Left colon (tissue), 2 donors: ENCODE results near the gene SEC11A. TPM values are rescaled to one million over a fixed set of nuclear protein-coding genes. Genes with fewer than 3 reads are reported as not detected.
"Not testable (repeated sequence)": the region's sequence is repeated elsewhere in the genome, so short reads cannot be mapped to it uniquely, and the experiment has no call there.

Source experiments
- ATAC-seq: fragments of 200-7000 bp; cut with Tn5 transposase; one replicate; pipeline ENCODE4 v1.9.1; 2020; ENCODE audit warnings: mild to moderate bottlenecking, moderate library complexity
- DNase-seq, 2 donors: peaks; one replicate each; pipeline ENCODE4 v3.0.0-alpha.2; 2020
- intact Hi-C, 2 donors: fragments of 100-400 bp; cut with DNase I in 1 of 2; cut with micrococcal nuclease in 1 of 2; formaldehyde crosslinking; loops; one replicate each; pipeline versions ENCODE4 v1.11.2 to v1.14.0; 2022; cut with DNase I, micrococcal nuclease
- total RNA-seq, 2 donors: library from RNA; stranded (reverse); fragmentation: NEBNext Ultra II Directional; extraction: Animal tissue kit (Norgen Biotek cat#: 25700); gene quantifications; one replicate each; pipeline ENCODE4 v1.2.1, GENCODE V29; 2021
- donor health status: DM: no; HTN: no; CAD: no.
- donor health status: DM: yes; HTN: yes; CAD: no.

SEC11A gene
- total RNA-seq, 2 donors from 2014 or later = 128 to 130 TPM

- DNase-seq (peak; percentile 74 to 85), ATAC-seq (peak; percentile 64)
- intact Hi-C loops = no loop called here
Measured at GRCh38 chr15:84747416-84748273, 31.7 kb upstream of the SEC11A start.

GRCh38 chr15:84741121-84741520 is 25.2 kb upstream of the SEC11A start:
- peak; percentile 99 for ATAC-seq
- DNase-seq = peak; percentile 50 to 75
- intact Hi-C loops = no loop called here

GRCh38 chr15:84740691-84741090 is 24.8 kb upstream of the SEC11A start:
- ATAC-seq (no peak), DNase-seq (no peak)
- intact Hi-C loops = no loop called here

- ATAC-seq = no peak
- no peak for DNase-seq
- intact Hi-C loops = no loop called here
Measured at GRCh38 chr15:84737005-84737404, 21.1 kb upstream of the SEC11A start.

GRCh38 chr15:84736375-84736774 is 20.4 kb upstream of the SEC11A start:
- intact Hi-C loops = no loop called here
- ATAC-seq (no peak), DNase-seq (no peak)

- peak; percentile 33 for ATAC-seq
- DNase-seq, intact Hi-C loops: not testable (repeated sequence)
Measured at GRCh38 chr15:84735480-84736061, 19.6 kb upstream of the SEC11A start.

GRCh38 chr15:84734794-84735479 is 19.0 kb upstream of the SEC11A start:
- DNase-seq = peak; percentile 81 to 91
- ATAC-seq = peak; percentile 95
- intact Hi-C loops = no loop called here

- DNase-seq = no peak
- no peak for ATAC-seq
- intact Hi-C loops = no loop called here
Measured at GRCh38 chr15:84731774-84732173, 15.8 kb upstream of the SEC11A start.

GRCh38 chr15:84727429-84727828 is 11.5 kb upstream of the SEC11A start:
- no peak for ATAC-seq
- DNase-seq = no peak
- intact Hi-C loops = no loop called here

GRCh38 chr15:84725001-84725491 is 9.1 kb upstream of the SEC11A start:
- peak; percentile 43 for ATAC-seq
- intact Hi-C loops = no loop called here
- no peak for DNase-seq

- intact Hi-C loops = no loop called here
- no peak for DNase-seq
- no peak for ATAC-seq
Measured at GRCh38 chr15:84722628-84723027, 6.7 kb upstream of the SEC11A start.

- intact Hi-C loops = no loop called here
- ATAC-seq = no peak
Measured at GRCh38 chr15:84721371-84721770, 5.4 kb upstream of the SEC11A start.

GRCh38 chr15:84715441-84716035 is 401 bp downstream of the SEC11A start:
- peak; percentile 20 for ATAC-seq
- peak; percentile 33 to 51 for DNase-seq
- intact Hi-C loops = no loop called here

More at GRCh38 chr15:84721371-84721770, 5.4 kb upstream of the SEC11A start:
- no peak for DNase-seq

- DNase-seq (no peak), ATAC-seq (no peak)
- intact Hi-C loops = no loop called here
Measured at GRCh38 chr15:84714821-84715220, 1.1 kb downstream of the SEC11A start.

GRCh38 chr15:84714372-84714771 is 1.6 kb downstream of the SEC11A start:
- intact Hi-C loops = no loop called here
- DNase-seq = no peak
- ATAC-seq = no peak

- DNase-seq (no peak), ATAC-seq (no peak)
- intact Hi-C loops = no loop called here
Measured at GRCh38 chr15:84703808-84704207, 12.1 kb downstream of the SEC11A start.

- peak in 1 of 2 donors; percentile 36 for DNase-seq
- intact Hi-C loops = no loop called here
- peak; percentile 23 for ATAC-seq
Measured at GRCh38 chr15:84702961-84703482, 12.9 kb downstream of the SEC11A start.

GRCh38 chr15:84699538-84700191 is 16.3 kb downstream of the SEC11A start:
- DNase-seq (no peak), ATAC-seq (no peak)
- intact Hi-C loops = no loop called here
